ENCODE measurements around the gene B2M.

GRCh38 chr15:44675911-44676310 lies 35.4 kb upstream of the B2M start:
- TF ChIP-seq POLR2AphosphoS5 (IDR thresholded peaks at IDR 0.05; ENCODE audit: low read depth, low read length) (no peak), SIN3A (IDR thresholded peaks at IDR 0.05; ENCODE audit: borderline replicate concordance, insufficient read depth, low read length) (no peak)
- TF ChIP-seq, protein P1, sequence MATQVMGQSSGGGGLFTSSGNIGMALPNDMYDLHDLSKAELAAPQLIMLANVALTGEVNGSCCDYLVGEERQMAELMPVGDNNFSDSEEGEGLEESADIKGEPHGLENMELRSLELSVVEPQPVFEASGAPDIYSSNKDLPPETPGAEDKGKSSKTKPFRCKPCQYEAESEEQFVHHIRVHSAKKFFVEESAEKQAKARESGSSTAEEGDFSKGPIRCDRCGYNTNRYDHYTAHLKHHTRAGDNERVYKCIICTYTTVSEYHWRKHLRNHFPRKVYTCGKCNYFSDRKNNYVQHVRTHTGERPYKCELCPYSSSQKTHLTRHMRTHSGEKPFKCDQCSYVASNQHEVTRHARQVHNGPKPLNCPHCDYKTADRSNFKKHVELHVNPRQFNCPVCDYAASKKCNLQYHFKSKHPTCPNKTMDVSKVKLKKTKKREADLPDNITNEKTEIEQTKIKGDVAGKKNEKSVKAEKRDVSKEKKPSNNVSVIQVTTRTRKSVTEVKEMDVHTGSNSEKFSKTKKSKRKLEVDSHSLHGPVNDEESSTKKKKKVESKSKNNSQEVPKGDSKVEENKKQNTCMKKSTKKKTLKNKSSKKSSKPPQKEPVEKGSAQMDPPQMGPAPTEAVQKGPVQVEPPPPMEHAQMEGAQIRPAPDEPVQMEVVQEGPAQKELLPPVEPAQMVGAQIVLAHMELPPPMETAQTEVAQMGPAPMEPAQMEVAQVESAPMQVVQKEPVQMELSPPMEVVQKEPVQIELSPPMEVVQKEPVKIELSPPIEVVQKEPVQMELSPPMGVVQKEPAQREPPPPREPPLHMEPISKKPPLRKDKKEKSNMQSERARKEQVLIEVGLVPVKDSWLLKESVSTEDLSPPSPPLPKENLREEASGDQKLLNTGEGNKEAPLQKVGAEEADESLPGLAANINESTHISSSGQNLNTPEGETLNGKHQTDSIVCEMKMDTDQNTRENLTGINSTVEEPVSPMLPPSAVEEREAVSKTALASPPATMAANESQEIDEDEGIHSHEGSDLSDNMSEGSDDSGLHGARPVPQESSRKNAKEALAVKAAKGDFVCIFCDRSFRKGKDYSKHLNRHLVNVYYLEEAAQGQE (IDR thresholded peaks at IDR 0.05; ENCODE audit: insufficient read depth in 1 of 2, low read depth in 2 of 2, low read length in 2 of 2): no peak
